PC-9 (cell line): ENCODE data around the gene ZNF616. TPM values are rescaled to one million over a fixed set of nuclear protein-coding genes. Genes with fewer than 3 reads are reported as not detected.

Source experiments
- Bru-seq: library from RNA; stranded (reverse); fragments of 400-500 nt; gene quantifications from one replicate; lab custom pipeline; 2021; lab: Mats Ljungman, UMichigan
- BruChase-seq, 2 experiments: library from RNA; stranded (reverse); fragments of 400-500 nt; gene quantifications; one replicate each; lab custom pipeline; 2021; lab: Mats Ljungman, UMichigan
- BruUV-seq: library from RNA; stranded (reverse); fragments of 400-500 nt; replicated peaks from 2 replicates; lab custom pipeline; 2021; lab: Mats Ljungman, UMichigan
- CTCF ChIA-PET: fragments of 300-600 bp; sonication (Branson Sonifier 250); formaldehyde crosslinking; loops from one replicate; lab custom pipeline; 2022; ENCODE audit warnings: antibody characterized with exemption; lab: Charles Lee
- POLR2A ChIA-PET: fragments of 300-600 bp; sonication (Branson Sonifier 250); formaldehyde crosslinking; loops from one replicate; lab custom pipeline; 2022; ENCODE audit warnings: antibody characterized with exemption; ENCODE audit not compliant: unreplicated experiment; lab: Charles Lee
- DNase-seq, 2 experiments: peaks; one replicate each; pipeline versions ENCODE4 v3.0.0 to v3.0.0-alpha.2; 2015 to 2022; ENCODE audit warnings: mixed read lengths in 1 of 2
- H2AFZ ChIP-seq: fragments of 200-600 bp; sonication (generic); 2 replicates; pipeline ENCODE4 v1.8.1; 2017; ENCODE audit warnings: antibody characterized with exemption
- H3F3A ChIP-seq: fragments of 200-600 bp; sonication (generic); 2 replicates; pipeline ENCODE4 v1.8.1; 2017; ENCODE audit warnings: antibody characterized with exemption, mild to moderate bottlenecking, low read depth; ENCODE audit not compliant: insufficient read depth
- H3K27ac ChIP-seq: fragments of 200-600 bp; sonication (generic); 2 replicates; pipeline ENCODE4 v1.6.1; 2016; ENCODE audit warnings: mixed run types
- H3K27me3 ChIP-seq: fragments of 200-600 bp; sonication (generic); 2 replicates; pipeline ENCODE4 v1.6.1; 2016; ENCODE audit warnings: low read depth, mixed run types; ENCODE audit not compliant: insufficient read depth
- H3K36me3 ChIP-seq: fragments of 200-600 bp; sonication (generic); 2 replicates; pipeline ENCODE4 v1.6.1; 2016; ENCODE audit warnings: low read depth, mixed run types
- H3K4me1 ChIP-seq: fragments of 200-600 bp; sonication (generic); replicated peaks from 2 replicates; pipeline ENCODE4 v1.6.1; 2016; ENCODE audit warnings: mixed run types; ENCODE audit not compliant: insufficient read depth
- H3K4me2 ChIP-seq: fragments of 200-600 bp; sonication (generic); 2 replicates; pipeline ENCODE4 v1.6.1; 2017; ENCODE audit warnings: mixed run types
- H3K4me3 ChIP-seq: fragments of 200-600 bp; sonication (generic); 2 replicates; pipeline ENCODE4 v1.6.1; 2016; ENCODE audit warnings: mixed run types
- H3K79me2 ChIP-seq: fragments of 200-600 bp; sonication (generic); 2 replicates; pipeline ENCODE4 v1.6.1; 2017; ENCODE audit warnings: low read depth, mixed run types
- H3K9me2 ChIP-seq: fragments of 200-600 bp; sonication (generic); 2 replicates; pipeline ENCODE4 v1.8.1; 2017; ENCODE audit warnings: mild to moderate bottlenecking; ENCODE audit not compliant: insufficient read depth
- H3K9me3 ChIP-seq: fragments of 200-600 bp; sonication (generic); 2 replicates; pipeline ENCODE4 v1.8.1; 2016; ENCODE audit warnings: low read depth; ENCODE audit not compliant: insufficient read depth
- H4K20me1 ChIP-seq: fragments of 200-600 bp; sonication (generic); 2 replicates; pipeline ENCODE4 v1.8.1; 2017; ENCODE audit not compliant: insufficient read depth
- EZH2 ChIP-seq: fragments of 200-600 bp; sonication (generic); IDR thresholded peaks from 2 replicates; pipeline ENCODE4 v1.8.0; 2017; ENCODE audit warnings: antibody characterized with exemption, low read depth
- intact Hi-C: fragments of 100-400 bp; cut with micrococcal nuclease; formaldehyde crosslinking; loops from one replicate; pipeline ENCODE4 v1.10.0; 2022; ENCODE audit not compliant: unreplicated experiment
- long read RNA-seq: library from polyadenylated mRNA; stranded (forward); transcript quantifications from one replicate; pipeline ENCODE4 v2.0.0, GENCODE V29; 2022
- total RNA-seq: library from RNA; stranded (reverse); gene quantifications from 2 replicates; pipeline ENCODE4 v1.2.3, GENCODE V29; 2021
- TF ChIP-seq, protein P1 (sequence below): fragments of 200-600 bp; sonication (generic); conservative IDR thresholded peaks from 2 replicates; pipeline ENCODE4 v1.6.1; 2017; ENCODE audit warnings: mixed run types, antibody characterized with exemption, mild to moderate bottlenecking, moderate library complexity

Gene ZNF616
- total RNA-seq (9.9 and 12.6 TPM in 2 replicates), Bru-seq, nascent RNA (percentile 63 among the genes with signal in this experiment), BruChase-seq, experiment 1, labeled RNA remaining after a 2-hour chase (percentile 67 among the genes with signal in this experiment), BruChase-seq, experiment 2, labeled RNA remaining after a 6-hour chase (percentile 57 among the genes with signal in this experiment)
- long read RNA-seq, full-length matches to known transcripts: 4 of 5 reads
- long read RNA-seq, partial matches to known transcripts: 0 of 5 reads
- long read RNA-seq, other reads (novel, unspliced or antisense): 1 of 5 reads

DNA sequence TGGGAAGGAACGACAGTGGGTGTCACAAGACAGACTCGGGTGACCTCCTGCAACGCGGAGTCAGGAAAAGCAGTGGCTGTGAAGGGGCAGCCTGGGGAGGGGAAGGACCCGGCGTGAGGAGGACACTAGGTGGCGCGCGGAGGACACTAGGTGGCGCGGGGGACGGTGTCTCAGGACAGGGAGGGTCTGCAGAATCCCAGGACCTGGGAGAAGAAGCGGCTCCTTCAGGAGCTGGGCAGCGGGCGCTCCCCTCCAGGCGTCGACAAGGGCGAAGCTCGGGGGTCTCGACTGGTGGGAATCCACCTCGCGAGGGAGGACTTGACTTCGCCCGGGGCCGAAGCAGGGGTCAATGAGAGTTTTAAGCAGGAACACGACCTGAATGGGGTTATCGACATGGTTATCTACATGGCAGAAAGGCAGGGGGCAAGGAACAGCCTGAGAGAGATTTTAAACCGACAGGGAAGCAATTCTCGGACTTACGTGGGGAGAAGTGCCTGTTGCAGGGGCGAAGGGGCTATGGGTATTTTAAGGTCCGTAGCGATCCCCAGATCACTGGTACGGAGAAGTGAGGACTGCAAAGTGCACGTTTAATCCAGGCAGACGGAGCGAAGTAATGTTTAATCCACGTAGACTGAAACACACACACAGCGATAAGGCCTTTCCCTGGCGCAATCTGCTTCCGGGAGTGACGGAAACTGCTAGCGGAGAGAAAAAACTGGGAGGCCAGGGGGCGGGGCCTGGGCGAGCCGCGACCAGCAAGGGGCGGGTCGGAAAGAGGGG is at the start of gene ZNF616:
Gene ZNF616, minus strand, starts transcription at position 687 of the 780 bp plus-strand sequence. CDS start 9,426 bp downstream, outside the sequence.
- DNase-seq: peak; percentile 82 to 88
- ChIA-PET CTCF (interaction anchor here (0.5 to 0.6 kb wide), 4 partner anchors 42 to 395 kb away, joined by 3 to 8 read pairs (median 6); no protein-coding TSS in a partner anchor), POLR2A (interaction anchor here (0.6 kb wide), 1 partner anchor 50 kb away, joined by 46 read pairs; no protein-coding TSS in a partner anchor)
- peaks cover 6% of the 10 kb centered on the region; the same call in 1 of the 2 replicates for H3K36me3 ChIP-seq
- peaks cover 22% of the 10 kb centered on the region for H3K79me2 ChIP-seq
- H3K27ac ChIP-seq: peak within 1 kb of the TSS; percentile 76
- intact Hi-C loops: loop anchor here (1.0 to 2.0 kb wide), 5 partner anchors 32 to 98 kb away; partner anchors contain the start of genes ZNF432, ZNF836 and ZNF841
- H3K9me3 ChIP-seq: peaks cover 66% of the 10 kb centered on the region
- H3F3A ChIP-seq: peaks cover 33% of the 10 kb centered on the region
- peak within 1 kb of the TSS; percentile 98 for H2AFZ ChIP-seq
- peak within 1 kb of the TSS; percentile 84 for H3K4me2 ChIP-seq
- TF ChIP-seq EZH2: no peak
- TF ChIP-seq, protein P1, sequence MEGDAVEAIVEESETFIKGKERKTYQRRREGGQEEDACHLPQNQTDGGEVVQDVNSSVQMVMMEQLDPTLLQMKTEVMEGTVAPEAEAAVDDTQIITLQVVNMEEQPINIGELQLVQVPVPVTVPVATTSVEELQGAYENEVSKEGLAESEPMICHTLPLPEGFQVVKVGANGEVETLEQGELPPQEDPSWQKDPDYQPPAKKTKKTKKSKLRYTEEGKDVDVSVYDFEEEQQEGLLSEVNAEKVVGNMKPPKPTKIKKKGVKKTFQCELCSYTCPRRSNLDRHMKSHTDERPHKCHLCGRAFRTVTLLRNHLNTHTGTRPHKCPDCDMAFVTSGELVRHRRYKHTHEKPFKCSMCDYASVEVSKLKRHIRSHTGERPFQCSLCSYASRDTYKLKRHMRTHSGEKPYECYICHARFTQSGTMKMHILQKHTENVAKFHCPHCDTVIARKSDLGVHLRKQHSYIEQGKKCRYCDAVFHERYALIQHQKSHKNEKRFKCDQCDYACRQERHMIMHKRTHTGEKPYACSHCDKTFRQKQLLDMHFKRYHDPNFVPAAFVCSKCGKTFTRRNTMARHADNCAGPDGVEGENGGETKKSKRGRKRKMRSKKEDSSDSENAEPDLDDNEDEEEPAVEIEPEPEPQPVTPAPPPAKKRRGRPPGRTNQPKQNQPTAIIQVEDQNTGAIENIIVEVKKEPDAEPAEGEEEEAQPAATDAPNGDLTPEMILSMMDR: peak; percentile 93
- no peaks in the 10 kb centered on the region for H3K27me3 ChIP-seq
- H3K9me2 ChIP-seq: no peaks in the 10 kb centered on the region
- H3K4me1 ChIP-seq: peaks cover 24% of the 10 kb centered on the region
- no peaks in the 10 kb centered on the region for H4K20me1 ChIP-seq
- H3K4me3 ChIP-seq: peak within 1 kb of the TSS; percentile 74
- BruUV-seq: TSS peak; percentile 93

DNA sequence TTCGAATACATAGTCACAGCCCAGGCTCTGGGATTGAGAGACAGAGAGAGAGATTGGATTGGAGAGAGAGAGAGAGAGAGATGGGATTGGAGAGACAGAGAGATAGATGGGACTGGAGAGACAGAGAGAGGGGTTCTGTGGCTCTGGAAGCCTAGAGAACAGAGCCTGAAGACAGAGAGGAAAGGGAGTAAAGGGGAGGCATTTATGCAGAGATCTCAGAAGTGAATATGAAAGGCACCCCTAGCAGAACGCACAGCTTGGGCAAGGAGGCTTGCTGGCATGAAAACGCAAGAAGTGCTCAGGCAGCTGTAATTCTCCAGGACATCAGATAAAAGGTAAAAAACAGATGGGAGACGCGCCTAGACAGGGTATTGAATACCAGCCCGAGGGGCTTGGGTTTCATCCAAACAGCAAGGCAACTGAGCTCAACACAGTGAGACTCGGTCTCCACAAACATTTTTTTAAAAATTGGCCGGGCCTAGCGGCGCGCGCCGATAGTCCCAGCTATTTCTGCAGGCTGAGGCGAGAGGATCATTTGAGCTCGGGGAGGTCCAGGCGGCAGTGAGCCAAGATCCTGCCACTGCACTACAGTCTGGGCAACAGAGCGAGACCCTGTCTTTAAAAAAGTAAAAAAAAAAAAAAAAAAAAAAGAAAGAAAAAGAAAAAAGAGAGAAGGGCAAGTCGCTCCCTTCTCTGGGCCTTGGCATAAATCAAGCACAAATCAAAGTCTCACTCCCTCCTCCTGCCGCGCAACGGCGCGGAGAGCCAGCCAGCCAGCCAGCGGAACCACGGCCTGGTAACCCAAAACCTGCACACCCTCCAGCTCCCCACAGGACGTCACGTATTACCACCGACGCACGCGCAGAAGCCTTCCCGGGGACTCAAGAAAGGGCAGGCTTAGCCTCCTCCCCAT is 49.3 kb upstream of the ZNF616 start:
- H3K4me2 ChIP-seq: peak overlapping the region; percentile 77
- ChIA-PET CTCF (interaction anchor here (0.6 to 1.0 kb wide), 3 partner anchors 9 to 713 kb away, joined by 3 to 6 read pairs (median 4); no protein-coding TSS in a partner anchor), POLR2A (interaction anchor here (0.5 to 1.0 kb wide), 24 partner anchors 9 to 1856 kb away, joined by 3 to 51 read pairs (median 5); partner anchors contain the start of genes ZNF614, ZNF616 and ZNF836)
- peaks cover 17% of the 10 kb centered on the region for H3K4me1 ChIP-seq
- H3K9me3 ChIP-seq: no peaks in the 10 kb centered on the region
- peak overlapping the region; percentile 56 for H3K4me3 ChIP-seq
- H3K79me2 ChIP-seq: peaks cover 46% of the 10 kb centered on the region
- peak overlapping the region; percentile 80 for H2AFZ ChIP-seq
- intact Hi-C loops: loop anchor here (1.0 kb wide), 3 partner anchors 18 to 262 kb away; partner anchors contain the start of genes ZNF613, ZNF616 and ZNF836
- H3K9me2 ChIP-seq: no peaks in the 10 kb centered on the region
- H4K20me1 ChIP-seq: peaks cover 28% of the 10 kb centered on the region
- no peak for TF ChIP-seq EZH2
- TF ChIP-seq, protein P1: no peak
- H3K36me3 ChIP-seq: peaks cover 7% of the 10 kb centered on the region; the same call in 1 of the 2 replicates
- H3F3A ChIP-seq: peaks cover 4% of the 10 kb centered on the region; the same call in 1 of the 2 replicates
- H3K27me3 ChIP-seq: no peaks in the 10 kb centered on the region
- peak overlapping the region; percentile 16 for H3K27ac ChIP-seq
- no peak for DNase-seq
- TSS peak; percentile 86 for BruUV-seq
